Caco-2 (cell line): Measurements from ENCODE around the gene DUOX2. TPM values are rescaled to one million over a fixed set of nuclear protein-coding genes. Genes with fewer than 3 reads are reported as not detected.

Experiments used
- BruUV-seq: library from RNA; stranded (reverse); fragments of 400-500 nt; replicated peaks from 2 replicates; lab custom pipeline; 2021; lab: Mats Ljungman, UMichigan
- CTCF ChIA-PET: fragments of 300-600 bp; sonication (Branson Sonifier 250); formaldehyde crosslinking; loops from one replicate; lab custom pipeline; 2022; ENCODE audit warnings: antibody characterized with exemption; lab: Charles Lee
- POLR2A ChIA-PET: fragments of 300-600 bp; sonication (Branson Sonifier 250); formaldehyde crosslinking; loops from one replicate; lab custom pipeline; 2022; ENCODE audit warnings: antibody characterized with exemption; lab: Charles Lee
- DNase-seq, 2 experiments: peaks; one replicate each; pipeline versions ENCODE4 v3.0.0 to v3.0.0-alpha.2; 2020 to 2022
- H3K27me3 ChIP-seq: replicated peaks from 2 replicates; pipeline ENCODE4 v1.6.0; 2011; ENCODE audit warnings: low read length; ENCODE audit not compliant: control insufficient read depth, insufficient read depth
- H3K36me3 ChIP-seq: 2 replicates; pipeline ENCODE4 v1.5.1; 2011; ENCODE audit warnings: low read length; ENCODE audit not compliant: control insufficient read depth, insufficient read depth
- H3K4me1 ChIP-seq: fragments of 250-450 bp; sonication (Bioruptor Pico); 2 replicates; pipeline ENCODE4 v1.5.1; 2020; ENCODE audit warnings: mild to moderate bottlenecking
- H3K4me3 ChIP-seq: 2 replicates; pipeline ENCODE4 v1.5.1; 2011; ENCODE audit warnings: low read depth, mild to moderate bottlenecking, control low read depth, low read length
- H3K9me3 ChIP-seq: fragments of 250-450 bp; sonication (Bioruptor Pico); 2 replicates; pipeline ENCODE4 v1.5.1; 2020; ENCODE audit warnings: mild to moderate bottlenecking, moderate library complexity
- H3K27ac Mint-ChIP-seq: one replicate; pipeline ENCODE4 v1.8.0; 2022; ENCODE audit warnings: mixed read lengths; ENCODE audit not compliant: unreplicated experiment
- H3K27me3 Mint-ChIP-seq: one replicate; pipeline ENCODE4 v1.8.0; 2022; ENCODE audit warnings: mixed read lengths; ENCODE audit not compliant: insufficient read depth, unreplicated experiment
- H3K36me3 Mint-ChIP-seq: one replicate; pipeline ENCODE4 v1.8.0; 2022; ENCODE audit warnings: mild to moderate bottlenecking, mixed read lengths; ENCODE audit not compliant: insufficient read depth, unreplicated experiment
- H3K4me1 Mint-ChIP-seq: one replicate; pipeline ENCODE4 v1.8.0; 2022; ENCODE audit warnings: low read depth, mixed read lengths; ENCODE audit not compliant: unreplicated experiment
- H3K4me3 Mint-ChIP-seq: one replicate; pipeline ENCODE4 v1.8.0; 2022; ENCODE audit warnings: mild to moderate bottlenecking, moderate library complexity, mixed read lengths; ENCODE audit not compliant: unreplicated experiment
- H3K9me3 Mint-ChIP-seq: one replicate; pipeline ENCODE4 v1.8.0; 2022; ENCODE audit warnings: mixed read lengths; ENCODE audit not compliant: unreplicated experiment
- CTCF ChIP-seq, 2 experiments: fragments of 200-600 bp in 1 of 2; IDR thresholded peaks; 1 replicate in 1 of 2; 2 replicates in 1 of 2; pipeline versions ENCODE4 v1.5.1 to v1.8.0; 2011 to 2022; ENCODE audit warnings: antibody characterized with exemption in 1 of 2, control low read depth in 1 of 2, inconsistent platforms in 1 of 2, low read depth in 1 of 2, low read length in 1 of 2, mild to moderate bottlenecking in 1 of 2, moderate library complexity in 1 of 2; ENCODE audit not compliant: insufficient read depth in 1 of 2, severe bottlenecking in 1 of 2, unreplicated experiment in 1 of 2
- intact Hi-C: fragments of 100-400 bp; cut with micrococcal nuclease; formaldehyde crosslinking; loops from one replicate; pipeline ENCODE4 v1.10.0; 2022; ENCODE audit not compliant: unreplicated experiment
- total RNA-seq: library from RNA; stranded (reverse); gene quantifications from 2 replicates; pipeline ENCODE4 v1.2.3, GENCODE V29; 2022

DUOX2 gene
- total RNA-seq, 1 experiment from 2014 or later, result 6.9 TPM

- intact Hi-C loops, result no loop called here
- Histone ChIP-seq H3K36me3 (no peaks in the 10 kb centered on the region), H3K9me3 (no peaks in the 10 kb centered on the region), H3K27me3 (no peaks in the 10 kb centered on the region), H3K4me3 (no peak overlapping the region), H3K4me1 (peaks cover 41% of the 10 kb centered on the region)
- POLR2A ChIA-PET, result no interaction called here
- Mint-ChIP-seq H3K27me3 (no peaks in the 10 kb centered on the region), H3K27ac (peak overlapping the region; percentile 59), H3K4me1 (peaks cover 21% of the 10 kb centered on the region), H3K9me3 (no peaks in the 10 kb centered on the region), H3K4me3 (no peak overlapping the region), H3K36me3 (no peaks in the 10 kb centered on the region)
- CTCF ChIA-PET, result interaction anchor here (2.4 kb wide), 1 partner anchor 26 kb away, joined by 11 read pairs; no protein-coding TSS in a partner anchor
- no peak for TF ChIP-seq CTCF (IDR thresholded peaks at IDR 0.05; ENCODE audit: insufficient read depth in 1 of 2, low read depth in 1 of 2, low read length in 1 of 2, severe bottlenecking in 1 of 2, unreplicated experiment in 1 of 2)
- no peak for DNase-seq
- TSS peak; percentile 86 for BruUV-seq
These were observed 22.4 kb downstream of the DUOX2 start for GRCh38 chr15:45091576-45091975.

GRCh38 chr15:45091161-45091560, 22.8 kb downstream of the DUOX2 start:
- no TSS peak for BruUV-seq
- Mint-ChIP-seq H3K4me3 (peak overlapping the region; percentile 14), H3K27ac (peak overlapping the region; percentile 59), H3K27me3 (no peaks in the 10 kb centered on the region), H3K9me3 (no peaks in the 10 kb centered on the region), H3K4me1 (peaks cover 21% of the 10 kb centered on the region), H3K36me3 (no peaks in the 10 kb centered on the region)
- peak in 1 of 2 experiments; percentile 45 for DNase-seq
- H3K4me1 ChIP-seq, result peaks cover 41% of the 10 kb centered on the region
- TF ChIP-seq CTCF (IDR thresholded peaks at IDR 0.05; ENCODE audit: insufficient read depth in 1 of 2, low read depth in 1 of 2, low read length in 1 of 2, severe bottlenecking in 1 of 2, unreplicated experiment in 1 of 2), result no peak
- ChIA-PET CTCF (interaction anchor here (2.4 kb wide), 1 partner anchor 27 kb away, joined by 11 read pairs; no protein-coding TSS in a partner anchor), POLR2A (no interaction called here)
- no peaks in the 10 kb centered on the region for H3K36me3 ChIP-seq
- no peaks in the 10 kb centered on the region for H3K27me3 ChIP-seq
- no peaks in the 10 kb centered on the region for H3K9me3 ChIP-seq
- H3K4me3 ChIP-seq, result no peak overlapping the region
- intact Hi-C loops, result no loop called here

GRCh38 chr15:45089712-45090373, 24.1 kb downstream of the DUOX2 start:
- Mint-ChIP-seq H3K4me3 (no peak overlapping the region), H3K4me1 (peaks cover 21% of the 10 kb centered on the region), H3K9me3 (no peaks in the 10 kb centered on the region), H3K27me3 (no peaks in the 10 kb centered on the region), H3K36me3 (no peaks in the 10 kb centered on the region), H3K27ac (no peak overlapping the region)
- ChIA-PET CTCF (interaction anchor here (0.6 to 3.3 kb wide), 3 partner anchors 28 to 1597 kb away, joined by 3 to 19 read pairs (median 3); no protein-coding TSS in a partner anchor), POLR2A (no interaction called here)
- Histone ChIP-seq H3K36me3 (no peaks in the 10 kb centered on the region), H3K27me3 (no peaks in the 10 kb centered on the region), H3K4me1 (peaks cover 41% of the 10 kb centered on the region), H3K4me3 (no peak overlapping the region), H3K9me3 (no peaks in the 10 kb centered on the region)
- no TSS peak for BruUV-seq
- intact Hi-C loops, result no loop called here
- no peak for TF ChIP-seq CTCF (IDR thresholded peaks at IDR 0.05; ENCODE audit: insufficient read depth in 1 of 2, low read depth in 1 of 2, low read length in 1 of 2, severe bottlenecking in 1 of 2, unreplicated experiment in 1 of 2)
- DNase-seq, result no peak
